Erythroblast (primary cell): ENCODE measurements around the gene R3HDM1.
"Not testable (repeated sequence)": the region's sequence is repeated elsewhere in the genome, so short reads cannot be mapped to it uniquely, and the experiment has no call there.

ENCODE experiments used
- DNase-seq, 2 experiments: peaks; one replicate each; lab custom pipeline; 2025; lab: John Stamatoyannopoulos, UW
- GATA1 ChIP-seq: IDR thresholded peaks from 2 replicates; pipeline ENCODE4 v1.6.1; 2011; ENCODE audit warnings: low read depth, mild to moderate bottlenecking, control low read depth, low read length, moderate library complexity
- POLR2A ChIP-seq: IDR thresholded peaks from 2 replicates; pipeline ENCODE4 v1.6.1; 2011; ENCODE audit warnings: mild to moderate bottlenecking, low read length

R3HDM1 gene

GRCh38 chr2:135685361-135685760 is 154.1 kb downstream of the R3HDM1 start:
- no peak for TF ChIP-seq POLR2A
- no peak for TF ChIP-seq GATA1
- DNase-seq: no peak

GRCh38 chr2:135688978-135689377 is 157.7 kb downstream of the R3HDM1 start:
- TF ChIP-seq GATA1 (no peak), POLR2A (no peak)
- DNase-seq: no peak

- no peak for DNase-seq
- TF ChIP-seq POLR2A (no peak), GATA1 (no peak)
Observed at GRCh38 chr2:135689679-135690078, 158.4 kb downstream of the R3HDM1 start.

- no peak for DNase-seq
- TF ChIP-seq GATA1: no peak
- TF ChIP-seq POLR2A: no peak
Observed at GRCh38 chr2:135694711-135695110, 163.4 kb downstream of the R3HDM1 start.

GRCh38 chr2:135698838-135699237 is 167.6 kb downstream of the R3HDM1 start:
- no peak for DNase-seq
- TF ChIP-seq GATA1 (no peak), POLR2A (no peak)

- peak in 1 of 2 experiments; percentile 5 for DNase-seq
Observed at GRCh38 chr2:135701442-135701841, 170.2 kb downstream of the R3HDM1 start.

GRCh38 chr2:135703300-135703699 is 172.0 kb downstream of the R3HDM1 start:
- no peak for TF ChIP-seq GATA1
- no peak for TF ChIP-seq POLR2A
- DNase-seq: peak in 1 of 2 experiments; percentile 16

More at GRCh38 chr2:135701442-135701841, 170.2 kb downstream of the R3HDM1 start:
- TF ChIP-seq POLR2A (no peak), GATA1 (no peak)

- not testable (repeated sequence) for DNase-seq
Observed at GRCh38 chr2:135704075-135704474, 172.8 kb downstream of the R3HDM1 start.

- DNase-seq: no peak
- TF ChIP-seq POLR2A (no peak), GATA1 (no peak)
Observed at GRCh38 chr2:135708159-135708558, 176.9 kb downstream of the R3HDM1 start.

GRCh38 chr2:135709992-135710391 is 178.7 kb downstream of the R3HDM1 start:
- TF ChIP-seq POLR2A (no peak), GATA1 (no peak)
- peak; percentile 56 to 78 for DNase-seq

GRCh38 chr2:135715086-135715485 is 183.8 kb downstream of the R3HDM1 start:
- DNase-seq: not testable (repeated sequence)

- no peak for TF ChIP-seq GATA1
- no peak for TF ChIP-seq POLR2A
- peak; percentile 8 to 67 for DNase-seq
Observed at GRCh38 chr2:135728064-135728743, 196.9 kb downstream of the R3HDM1 start.

GRCh38 chr2:135732561-135732960 is 201.3 kb downstream of the R3HDM1 start:
- no peak for DNase-seq
- no peak for TF ChIP-seq POLR2A

GRCh38 chr2:135733045-135733444 is 201.8 kb downstream of the R3HDM1 start:
- no peak for DNase-seq

GRCh38 chr2:135736546-135736945 is 205.3 kb downstream of the R3HDM1 start:
- TF ChIP-seq GATA1 (no peak), POLR2A (no peak)
- DNase-seq: no peak

More at GRCh38 chr2:135733045-135733444, 201.8 kb downstream of the R3HDM1 start:
- no peak for TF ChIP-seq POLR2A
- TF ChIP-seq GATA1: no peak
